ENCODE data around the gene ITGAL.
A peak's percentile ranks its signal among the peaks of the same experiment; 100 is the strongest.

ITGAL gene

DNA sequence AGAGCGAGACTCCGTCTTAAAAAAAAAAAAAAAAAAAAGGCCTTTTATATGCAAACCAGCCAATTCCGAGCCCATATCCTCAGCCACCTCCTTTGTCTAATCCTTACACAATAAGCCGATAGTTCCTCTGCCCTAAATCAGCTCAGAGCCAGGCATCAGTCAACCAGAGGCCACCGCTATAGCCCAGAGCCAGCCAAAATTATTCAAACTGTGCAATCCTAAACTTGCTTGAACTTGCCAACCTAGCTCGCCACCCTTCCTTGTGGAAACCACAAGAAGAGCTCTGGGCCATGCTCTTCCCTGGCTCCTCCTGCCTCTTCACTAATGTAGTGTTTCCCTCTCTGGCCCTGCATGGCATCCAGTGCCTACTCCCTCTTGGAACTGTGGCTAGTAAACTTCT, 17.7 kb downstream of the ITGAL start:
- no peaks in the 10 kb centered on the region for H3K27me3 ChIP-seq (replicated peaks)
- no peak for DNase-seq
- TF ChIP-seq, protein P1, sequence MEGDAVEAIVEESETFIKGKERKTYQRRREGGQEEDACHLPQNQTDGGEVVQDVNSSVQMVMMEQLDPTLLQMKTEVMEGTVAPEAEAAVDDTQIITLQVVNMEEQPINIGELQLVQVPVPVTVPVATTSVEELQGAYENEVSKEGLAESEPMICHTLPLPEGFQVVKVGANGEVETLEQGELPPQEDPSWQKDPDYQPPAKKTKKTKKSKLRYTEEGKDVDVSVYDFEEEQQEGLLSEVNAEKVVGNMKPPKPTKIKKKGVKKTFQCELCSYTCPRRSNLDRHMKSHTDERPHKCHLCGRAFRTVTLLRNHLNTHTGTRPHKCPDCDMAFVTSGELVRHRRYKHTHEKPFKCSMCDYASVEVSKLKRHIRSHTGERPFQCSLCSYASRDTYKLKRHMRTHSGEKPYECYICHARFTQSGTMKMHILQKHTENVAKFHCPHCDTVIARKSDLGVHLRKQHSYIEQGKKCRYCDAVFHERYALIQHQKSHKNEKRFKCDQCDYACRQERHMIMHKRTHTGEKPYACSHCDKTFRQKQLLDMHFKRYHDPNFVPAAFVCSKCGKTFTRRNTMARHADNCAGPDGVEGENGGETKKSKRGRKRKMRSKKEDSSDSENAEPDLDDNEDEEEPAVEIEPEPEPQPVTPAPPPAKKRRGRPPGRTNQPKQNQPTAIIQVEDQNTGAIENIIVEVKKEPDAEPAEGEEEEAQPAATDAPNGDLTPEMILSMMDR (IDR thresholded peaks at IDR 0.05; ENCODE audit: low read depth, low read length, missing control alignments), result no peak
- no peak overlapping the region for H3K4me3 ChIP-seq (ENCODE audit: low read depth, low read length)
- H3K36me3 ChIP-seq (replicated peaks), result no peaks in the 10 kb centered on the region
- in situ Hi-C loops (cut with HindIII; ENCODE audit: low pct_ligation_motif_present, low sequenced_read_pairs), result no loop called here
- no peak overlapping the region for H3K27ac ChIP-seq

GRCh38 chr16:30491229-30491628, 18.7 kb downstream of the ITGAL start:
- H3K27ac ChIP-seq, result no peak overlapping the region
- no peaks in the 10 kb centered on the region for H3K27me3 ChIP-seq (replicated peaks)
- TF ChIP-seq, protein P1 (IDR thresholded peaks at IDR 0.05; ENCODE audit: low read depth, low read length, missing control alignments), result no peak
- in situ Hi-C loops (cut with HindIII; ENCODE audit: low pct_ligation_motif_present, low sequenced_read_pairs), result no loop called here
- no peak for DNase-seq
- H3K4me3 ChIP-seq (ENCODE audit: low read depth, low read length), result no peak overlapping the region
- H3K36me3 ChIP-seq (replicated peaks), result no peaks in the 10 kb centered on the region

GRCh38 chr16:30491744-30492308, 19.3 kb downstream of the ITGAL start:
- no peak overlapping the region for H3K4me3 ChIP-seq (ENCODE audit: low read depth, low read length)
- no peaks in the 10 kb centered on the region for H3K27me3 ChIP-seq (replicated peaks)
- no peaks in the 10 kb centered on the region for H3K36me3 ChIP-seq (replicated peaks)
- in situ Hi-C loops (cut with HindIII; ENCODE audit: low pct_ligation_motif_present, low sequenced_read_pairs), result no loop called here
- TF ChIP-seq, protein P1 (IDR thresholded peaks at IDR 0.05; ENCODE audit: low read depth, low read length, missing control alignments), result no peak
- no peak overlapping the region for H3K27ac ChIP-seq
- peak; percentile 80 for DNase-seq

GRCh38 chr16:30493941-30494488, 21.5 kb downstream of the ITGAL start:
- Histone ChIP-seq H3K27me3 (replicated peaks) (no peaks in the 10 kb centered on the region), H3K4me3 (ENCODE audit: low read depth, low read length) (no peak overlapping the region), H3K36me3 (replicated peaks) (no peaks in the 10 kb centered on the region), H3K27ac (no peak overlapping the region)
- in situ Hi-C loops (cut with HindIII; ENCODE audit: low pct_ligation_motif_present, low sequenced_read_pairs), result no loop called here
- TF ChIP-seq, protein P1 (IDR thresholded peaks at IDR 0.05; ENCODE audit: low read depth, low read length, missing control alignments), result no peak
- no peak for DNase-seq

- in situ Hi-C loops (cut with HindIII; ENCODE audit: low pct_ligation_motif_present, low sequenced_read_pairs), result no loop called here
- H3K36me3 ChIP-seq (replicated peaks), result no peaks in the 10 kb centered on the region
- no peak for DNase-seq
- no peaks in the 10 kb centered on the region for H3K27me3 ChIP-seq (replicated peaks)
- TF ChIP-seq, protein P1 (IDR thresholded peaks at IDR 0.05; ENCODE audit: low read depth, low read length, missing control alignments), result no peak
- H3K4me3 ChIP-seq (ENCODE audit: low read depth, low read length), result no peak overlapping the region
- no peak overlapping the region for H3K27ac ChIP-seq
Measured at GRCh38 chr16:30494709-30495108, 22.2 kb downstream of the ITGAL start.

DNA sequence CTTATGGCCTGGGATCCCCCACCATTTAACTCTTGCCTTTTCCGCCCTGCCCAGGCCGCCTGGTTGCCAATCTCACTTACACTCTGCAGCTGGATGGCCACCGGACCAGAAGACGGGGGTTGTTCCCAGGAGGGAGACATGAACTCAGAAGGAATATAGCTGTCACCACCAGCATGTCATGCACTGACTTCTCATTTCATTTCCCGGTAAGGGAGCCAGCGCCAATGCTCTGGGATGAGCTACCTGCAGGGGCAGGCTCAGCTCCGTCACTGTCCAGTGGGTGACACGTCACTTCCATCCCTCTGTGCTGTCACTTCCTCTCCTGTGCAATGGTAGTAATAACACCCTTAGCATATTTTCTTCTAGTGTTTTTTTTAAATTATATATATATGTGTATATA, 26.7 kb downstream of the ITGAL start:
- Histone ChIP-seq H3K36me3 (replicated peaks) (no peaks in the 10 kb centered on the region), H3K27ac (no peak overlapping the region)

More for the DNA sequence above, 26.7 kb downstream of the ITGAL start:
- Histone ChIP-seq H3K27me3 (replicated peaks) (no peaks in the 10 kb centered on the region), H3K4me3 (ENCODE audit: low read depth, low read length) (no peak overlapping the region)
- DNase-seq, result no peak
- in situ Hi-C loops (cut with HindIII; ENCODE audit: low pct_ligation_motif_present, low sequenced_read_pairs), result no loop called here
- TF ChIP-seq, protein P1 (IDR thresholded peaks at IDR 0.05; ENCODE audit: low read depth, low read length, missing control alignments), result no peak

Data from brain microvascular endothelial cell (primary cell).